Fibroblast of skin of scalp (primary cell): ENCODE results near the gene LMF1.
"Not testable (repeated sequence)": the region's sequence is repeated elsewhere in the genome, so short reads cannot be mapped to it uniquely, and the experiment has no call there.

ENCODE experiments used
- DNase-seq: peaks from one replicate; pipeline ENCODE4 v3.0.0-alpha.2; 2013

Gene LMF1

GRCh38 chr16:866252-866896, 104.4 kb downstream of the LMF1 start:
- DNase-seq = no peak

DNA sequence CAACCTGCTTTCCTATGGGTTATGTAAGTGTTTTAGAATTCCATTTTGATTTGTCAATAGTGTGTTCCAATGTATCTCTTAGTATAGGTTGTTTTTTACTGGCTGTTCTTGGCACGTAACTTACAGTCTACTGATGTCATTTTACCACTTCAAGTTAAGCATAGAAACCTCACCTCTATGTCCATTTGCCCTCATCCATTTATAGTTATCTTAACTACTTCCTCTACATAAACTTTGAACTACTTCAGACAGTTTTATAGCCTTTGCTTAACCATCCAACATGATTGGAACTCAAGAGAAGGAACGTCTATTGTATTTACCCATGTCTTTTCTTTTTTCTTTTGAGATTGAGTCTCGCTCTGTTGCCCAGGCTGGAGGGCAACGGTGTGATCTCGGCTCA, 105.8 kb downstream of the LMF1 start:
- no peak for DNase-seq

GRCh38 chr16:861446-861845, 109.3 kb downstream of the LMF1 start:
- DNase-seq = no peak

DNA sequence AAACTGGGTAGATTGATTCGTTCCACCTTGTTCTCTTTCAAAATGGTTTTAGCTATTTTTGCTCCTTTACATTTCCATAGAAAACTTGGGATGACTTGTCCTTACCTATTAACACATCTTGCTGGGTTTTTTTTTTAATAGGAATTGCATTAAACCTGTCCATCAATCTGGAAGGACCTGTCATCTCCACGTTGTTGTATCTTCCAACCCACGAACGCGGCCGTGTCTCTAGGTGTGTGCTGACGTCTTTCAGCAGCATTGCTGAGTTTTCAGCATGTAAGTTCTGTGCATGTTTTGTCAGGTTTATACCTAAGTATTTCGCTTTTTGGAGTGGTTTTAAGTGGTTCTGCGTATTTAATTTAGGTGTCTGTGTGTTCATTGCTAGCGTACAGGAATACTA, 109.9 kb downstream of the LMF1 start:
- no peak for DNase-seq

DNA sequence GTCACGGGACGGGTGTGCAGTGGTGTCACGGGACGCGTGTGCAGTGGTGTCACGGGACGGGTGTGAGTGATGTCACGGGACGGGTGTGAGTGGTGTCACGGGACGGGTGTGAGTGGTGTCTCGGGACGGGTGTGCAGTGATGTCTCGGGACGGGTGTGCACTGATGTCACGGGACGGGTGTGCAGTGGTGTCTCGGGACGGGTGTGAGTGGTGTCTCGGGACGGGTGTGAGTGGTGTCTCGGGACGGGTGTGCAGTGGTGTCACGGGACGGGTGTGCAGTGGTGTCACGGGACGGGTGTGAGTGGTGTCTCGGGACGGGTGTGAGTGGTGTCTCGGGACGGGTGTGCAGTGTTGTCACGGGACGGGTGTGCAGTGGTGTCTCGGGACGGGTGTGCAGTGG, 111.8 kb downstream of the LMF1 start:
- not testable (repeated sequence) for DNase-seq

DNA sequence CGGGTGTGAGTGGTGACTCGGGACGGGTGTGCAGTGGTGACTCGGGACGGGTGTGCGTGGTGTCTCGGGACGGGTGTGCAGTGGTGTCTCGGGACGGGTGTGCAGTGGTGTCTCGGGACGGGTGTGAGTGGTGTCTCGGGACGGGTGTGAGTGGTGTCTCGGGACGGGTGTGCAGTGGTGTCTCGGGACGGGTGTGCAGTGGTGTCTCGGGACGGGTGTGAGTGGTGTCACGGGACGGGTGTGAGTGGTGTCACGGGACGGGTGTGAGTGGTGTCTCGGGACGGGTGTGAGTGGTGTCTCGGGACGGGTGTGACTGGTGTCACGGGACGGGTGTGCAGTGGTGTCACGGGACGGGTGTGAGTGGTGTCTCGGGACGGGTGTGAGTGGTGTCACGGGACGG, 112.3 kb downstream of the LMF1 start:
- DNase-seq = not testable (repeated sequence)

- DNase-seq = no peak
These were observed 114.0 kb downstream of the LMF1 start for GRCh38 chr16:856811-857210.

GRCh38 chr16:856101-856500, 114.7 kb downstream of the LMF1 start:
- DNase-seq = no peak

- DNase-seq = no peak
These were observed 115.3 kb downstream of the LMF1 start for GRCh38 chr16:855471-855870.

GRCh38 chr16:854808-855410, 115.9 kb downstream of the LMF1 start:
- DNase-seq = no peak

- no peak for DNase-seq
These were observed 116.6 kb downstream of the LMF1 start for GRCh38 chr16:853981-854807.

GRCh38 chr16:853306-853705, 117.5 kb downstream of the LMF1 start:
- DNase-seq = no peak

DNA sequence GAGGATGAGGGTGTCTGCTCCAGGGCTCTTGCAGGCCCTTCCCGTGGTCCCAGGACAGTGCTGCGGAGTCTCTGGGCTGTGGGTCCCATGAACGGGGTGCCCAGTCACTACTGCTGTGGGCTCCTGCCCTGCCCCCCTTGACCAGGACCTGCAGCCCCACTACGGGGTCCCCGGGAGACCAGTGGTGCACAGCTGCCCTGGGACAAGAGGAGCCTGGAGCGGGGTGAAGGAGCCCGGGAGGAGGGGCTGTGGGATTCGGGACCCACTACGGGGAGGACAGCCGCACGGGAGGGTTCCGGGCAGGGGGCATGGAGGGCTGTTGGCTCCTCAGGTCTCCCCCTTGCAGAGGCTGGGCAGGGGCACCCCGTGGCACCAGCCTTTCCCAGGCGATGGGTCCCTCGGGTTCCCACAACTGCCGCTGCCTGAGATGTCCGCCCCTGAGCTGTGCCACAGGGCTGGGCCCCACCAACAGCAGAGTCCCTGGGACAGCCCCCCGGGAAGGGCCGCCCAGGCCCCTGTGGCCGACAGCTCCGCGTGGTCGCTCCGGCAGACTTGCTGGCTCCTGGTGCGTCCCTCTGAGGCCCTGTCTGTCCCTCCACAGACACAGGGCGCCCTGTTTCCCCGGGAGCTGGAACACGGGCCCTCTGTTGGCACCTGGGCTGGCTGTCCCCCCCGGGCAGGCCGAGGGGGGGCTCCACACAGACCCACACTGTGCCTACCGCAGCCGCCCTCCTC, 118.2 kb downstream of the LMF1 start:
- no peak for DNase-seq

- DNase-seq = no peak
These were observed 118.9 kb downstream of the LMF1 start for GRCh38 chr16:851871-852270.

DNA sequence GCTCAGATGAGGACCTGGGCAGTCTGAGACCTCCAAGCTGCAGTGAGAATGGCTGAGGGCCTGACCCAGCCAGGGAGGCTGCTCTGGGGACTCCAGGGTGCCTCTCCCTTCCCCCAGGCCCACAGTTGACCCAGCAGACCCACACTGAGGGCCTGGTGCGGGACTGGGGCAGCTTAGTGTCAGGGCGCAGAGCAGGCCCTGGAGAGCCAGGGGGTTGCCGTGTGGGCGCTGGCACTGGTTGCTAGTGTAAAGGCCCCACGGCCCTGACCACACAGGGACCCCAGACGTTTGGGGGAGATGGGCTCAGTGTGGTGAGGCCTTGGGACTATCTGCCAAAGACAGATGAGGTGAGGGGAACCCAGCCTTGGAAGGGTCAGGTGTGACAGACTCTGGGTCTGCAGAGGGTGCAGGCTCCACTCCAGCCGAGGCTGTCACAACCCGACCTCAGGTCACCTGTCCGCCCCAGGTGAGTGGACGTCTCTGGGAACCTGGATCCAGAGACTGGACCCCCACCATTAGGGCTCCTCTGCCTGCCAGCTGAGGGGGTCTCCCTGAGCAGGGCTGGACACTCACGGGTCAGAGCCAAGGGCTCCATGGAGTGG, 119.5 kb downstream of the LMF1 start:
- DNase-seq = no peak

GRCh38 chr16:850668-851067, 120.1 kb downstream of the LMF1 start:
- DNase-seq = no peak

- no peak for DNase-seq
These were observed 122.1 kb downstream of the LMF1 start for GRCh38 chr16:848510-849253.

- DNase-seq = no peak
These were observed 122.9 kb downstream of the LMF1 start for GRCh38 chr16:847681-848445.

- no peak for DNase-seq
These were observed 123.6 kb downstream of the LMF1 start for GRCh38 chr16:847151-847550.

- DNase-seq = no peak
These were observed 125.4 kb downstream of the LMF1 start for GRCh38 chr16:845351-845745.
